ENCODE data around the gene UGDH.
"Not testable (repeated sequence)": the region's sequence is repeated elsewhere in the genome, so short reads cannot be mapped to it uniquely, and the experiment has no call there.

UGDH gene

DNA sequence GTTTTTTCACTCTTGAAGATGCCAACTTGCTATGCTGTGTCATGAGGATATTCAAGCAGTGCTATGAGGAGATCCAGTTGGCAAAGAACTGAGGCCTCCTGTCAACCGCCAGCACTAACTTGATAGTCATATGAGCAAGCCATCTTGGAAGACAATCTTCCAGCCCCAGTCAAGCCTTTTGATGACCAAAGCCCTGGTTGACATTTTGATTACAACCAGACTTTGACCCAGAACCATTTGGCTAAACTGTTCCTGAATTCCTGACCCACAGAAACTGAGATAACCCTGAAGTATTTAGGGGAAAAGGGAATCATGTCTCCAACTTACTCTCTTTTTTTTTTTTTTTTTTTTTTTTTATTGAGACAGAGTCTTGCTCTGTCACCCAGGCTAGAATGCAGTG, 32.9 kb downstream of the UGDH start:
- DNase-seq (ENCODE audit: low spot score): no peak

DNA sequence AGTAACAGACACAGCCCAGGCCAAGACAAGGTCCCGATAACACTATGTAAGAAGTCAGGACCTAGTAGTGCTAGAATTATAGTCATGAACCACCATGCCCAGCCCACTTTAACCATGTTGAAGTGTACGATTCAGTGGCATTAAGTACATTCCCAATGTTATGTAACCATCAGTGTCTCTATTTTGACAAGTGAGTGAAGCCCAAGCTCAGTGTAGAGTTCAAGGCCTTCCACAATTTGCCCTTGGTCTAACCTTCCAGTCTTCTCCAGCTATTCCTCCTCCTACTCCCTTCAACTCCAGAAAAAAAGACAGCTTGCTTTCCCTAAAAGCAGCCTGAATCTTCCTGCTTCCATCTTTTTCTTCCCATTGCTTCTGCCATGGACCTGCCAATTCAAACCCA, 36.9 kb downstream of the UGDH start:
- DNase-seq (ENCODE audit: low spot score): no peak

DNA sequence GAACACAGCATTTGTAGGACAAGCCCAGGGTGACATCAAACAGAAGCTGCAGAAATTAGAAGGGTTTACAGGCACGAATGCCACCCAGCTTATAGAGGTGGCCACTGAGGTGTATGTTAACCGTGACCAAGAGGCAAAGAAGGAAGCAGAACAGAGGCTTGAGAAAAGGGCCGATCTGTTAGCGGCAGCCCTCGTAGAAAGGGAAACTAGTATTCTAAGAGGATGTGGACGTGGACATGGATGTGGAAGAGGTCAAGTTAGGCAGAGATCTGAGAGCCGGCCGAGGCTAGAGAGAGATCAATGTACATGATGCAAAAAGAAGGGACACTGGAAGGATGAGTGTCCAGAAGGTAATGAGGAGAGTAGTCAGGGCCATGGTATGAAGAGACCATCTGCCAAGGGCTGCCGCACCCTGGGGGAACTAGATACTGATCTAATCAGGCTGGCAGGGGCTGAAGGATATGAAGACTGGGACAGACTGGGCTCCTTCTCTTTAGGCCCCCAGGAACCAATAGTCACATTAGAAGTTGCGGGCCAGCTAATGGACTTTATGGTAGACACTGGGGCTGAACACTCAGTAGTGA, 40.9 kb downstream of the UGDH start:
- no peak for DNase-seq (ENCODE audit: low spot score)

DNA sequence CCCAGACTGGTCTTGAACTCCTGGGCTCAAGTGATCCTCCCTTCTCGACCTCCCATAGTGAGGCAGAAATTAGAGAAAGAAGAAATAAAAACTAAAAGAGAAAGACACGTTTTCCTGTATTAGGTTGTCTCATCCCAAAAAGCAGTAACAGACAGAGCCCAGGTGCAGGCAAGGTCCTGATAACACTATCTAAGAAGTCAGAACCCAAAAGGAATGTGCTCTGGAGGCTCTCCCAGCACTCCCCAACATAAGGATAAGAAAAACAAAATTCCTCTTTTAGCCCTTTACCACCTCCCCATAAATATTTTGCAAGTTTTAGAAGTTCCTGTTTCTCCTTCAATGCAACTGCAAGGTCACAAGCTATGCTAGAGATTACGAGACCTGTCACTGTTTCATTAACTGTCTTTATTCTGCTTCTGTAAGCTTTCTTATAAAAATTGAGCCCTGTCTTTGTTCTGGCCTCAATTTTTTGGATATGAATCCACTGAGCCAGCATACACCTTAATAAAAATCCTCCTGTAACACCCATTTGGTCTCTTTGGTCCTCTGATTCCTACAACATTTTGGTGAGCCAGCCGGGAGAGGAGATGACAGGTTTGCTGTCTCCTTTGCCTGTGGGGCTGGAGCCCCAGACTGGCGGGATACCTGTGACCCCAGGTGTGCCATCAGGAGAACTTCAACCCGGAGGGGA, 42.5 kb downstream of the UGDH start:
- no peak for DNase-seq (ENCODE audit: low spot score)

DNA sequence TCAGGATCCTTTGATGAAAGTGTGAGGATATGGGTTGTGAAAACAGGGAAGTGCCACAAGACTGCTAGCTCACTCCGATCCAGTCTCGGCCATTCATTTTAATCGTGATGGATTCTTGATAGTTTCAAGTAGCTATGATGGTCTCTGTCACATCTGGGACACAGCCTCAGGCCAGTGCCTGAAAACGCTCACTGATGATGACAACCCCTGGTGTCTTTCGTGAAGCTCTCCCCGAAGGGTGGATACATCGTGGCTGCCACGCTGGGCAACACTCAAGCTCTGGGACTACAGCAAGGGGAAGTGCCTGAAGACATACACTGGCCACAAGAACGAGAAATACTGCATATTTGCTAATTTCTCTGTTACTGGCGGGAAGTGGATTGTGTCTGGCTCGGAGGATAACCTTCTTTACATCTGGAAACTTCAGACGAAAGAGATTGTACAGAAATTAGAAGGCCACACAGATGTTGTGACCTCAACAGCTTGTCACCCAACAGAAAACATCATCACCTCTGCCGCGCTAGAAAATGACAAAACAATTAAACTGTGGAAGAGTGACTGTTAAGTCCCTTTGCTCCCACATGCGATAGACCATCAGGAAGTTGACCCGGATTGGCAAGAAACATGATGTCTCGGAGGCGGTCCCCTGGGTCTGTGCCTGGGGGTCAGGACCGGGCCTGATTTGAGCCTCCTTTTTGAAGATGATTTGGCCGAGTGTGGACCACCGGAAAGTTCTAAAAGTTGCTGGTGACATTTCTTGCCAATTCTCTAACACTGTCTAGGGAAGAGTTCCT, 46.1 kb downstream of the UGDH start:
- DNase-seq (ENCODE audit: low spot score): no peak

DNA sequence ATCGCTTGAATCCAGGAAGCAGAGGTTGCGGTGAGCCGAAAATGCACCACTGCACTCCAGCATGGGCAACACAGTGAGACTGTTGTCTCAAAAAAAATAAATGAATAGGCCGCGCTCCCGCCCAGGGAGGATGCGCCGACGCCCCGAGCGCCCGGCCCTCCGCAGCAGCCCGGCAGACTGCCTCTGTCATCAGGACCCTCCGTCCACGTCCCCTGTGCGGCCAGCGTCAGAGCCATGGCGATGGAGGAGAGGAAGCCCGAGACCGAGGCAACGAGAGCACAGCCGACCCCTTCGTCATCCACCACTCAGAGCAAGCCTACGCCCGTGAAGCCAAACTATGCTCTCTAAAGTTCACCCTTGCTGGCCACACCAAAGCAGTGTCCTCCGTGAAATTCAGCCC, 47.0 kb downstream of the UGDH start:
- no peak for DNase-seq (ENCODE audit: low spot score)

DNA sequence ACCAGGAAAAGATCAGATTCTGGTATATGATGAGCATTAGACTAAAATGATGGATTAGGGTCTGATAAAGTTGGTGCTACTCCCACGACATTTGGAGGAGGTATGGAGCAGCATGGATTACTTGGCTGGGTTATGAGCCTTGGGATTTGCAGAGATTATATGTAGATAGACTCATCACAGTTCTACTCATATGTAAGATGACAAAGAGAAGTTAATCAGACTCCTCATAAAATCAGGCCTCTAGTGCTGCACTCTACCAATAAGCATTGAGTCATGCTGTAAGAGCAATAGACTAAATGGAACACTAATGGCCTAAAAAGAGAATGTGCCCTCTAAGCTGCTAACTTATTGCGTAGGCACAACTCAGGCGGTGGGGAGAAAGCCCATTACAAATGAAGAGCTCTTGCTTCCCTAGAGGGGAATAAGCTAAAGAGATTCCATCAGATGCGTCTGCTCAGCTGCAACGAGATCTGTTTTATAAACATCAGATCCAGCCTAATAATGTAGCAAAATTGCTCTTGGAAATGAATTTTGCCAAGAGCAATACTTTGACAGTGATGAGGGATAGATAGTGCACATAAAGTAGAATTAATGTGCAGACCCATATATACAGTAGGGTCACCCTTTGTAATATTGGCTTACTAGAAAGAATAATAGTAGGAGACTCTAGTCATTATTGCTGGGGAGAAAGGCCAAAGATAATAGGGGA, 50.9 kb downstream of the UGDH start:
- no peak for DNase-seq (ENCODE audit: low spot score)

DNA sequence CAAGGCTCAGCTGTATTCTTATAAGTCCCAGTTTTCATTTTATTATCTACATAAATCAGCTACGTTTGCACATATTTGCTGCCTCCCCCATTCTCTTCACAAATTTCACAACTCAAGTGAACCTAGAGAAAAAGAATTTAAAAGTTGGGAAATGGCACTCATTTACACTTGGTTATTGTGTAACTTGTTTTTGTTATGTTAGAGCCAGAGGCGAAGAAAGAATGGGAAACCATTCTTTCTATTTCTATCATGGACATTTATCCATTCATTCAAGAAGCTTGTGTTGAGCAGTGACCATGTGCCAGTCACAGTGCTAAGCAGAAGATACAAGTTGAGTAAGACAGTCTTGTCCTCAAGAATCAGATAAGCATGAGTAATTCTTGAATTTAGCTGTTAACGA, 54.8 kb downstream of the UGDH start:
- DNase-seq (ENCODE audit: low spot score): no peak

DNA sequence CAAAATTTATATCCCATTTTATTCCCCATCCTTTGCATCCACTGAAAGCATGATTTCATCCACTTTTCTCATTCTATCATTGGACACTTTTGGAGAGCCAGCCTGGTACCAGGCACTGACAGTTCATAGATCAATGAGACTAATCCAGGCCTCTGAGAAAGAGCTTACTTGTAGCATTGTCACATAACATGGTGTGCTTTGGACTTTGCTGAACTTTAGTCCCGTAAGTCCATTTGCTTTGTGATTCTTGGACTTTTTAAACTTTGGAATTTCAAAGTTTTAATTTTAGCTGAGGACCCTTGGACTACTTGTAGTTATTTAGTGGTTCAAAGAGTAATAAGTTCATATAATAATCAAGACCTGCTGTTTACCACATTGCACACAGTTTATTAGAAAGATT, 56.8 kb downstream of the UGDH start:
- no peak for DNase-seq (ENCODE audit: low spot score)

DNA sequence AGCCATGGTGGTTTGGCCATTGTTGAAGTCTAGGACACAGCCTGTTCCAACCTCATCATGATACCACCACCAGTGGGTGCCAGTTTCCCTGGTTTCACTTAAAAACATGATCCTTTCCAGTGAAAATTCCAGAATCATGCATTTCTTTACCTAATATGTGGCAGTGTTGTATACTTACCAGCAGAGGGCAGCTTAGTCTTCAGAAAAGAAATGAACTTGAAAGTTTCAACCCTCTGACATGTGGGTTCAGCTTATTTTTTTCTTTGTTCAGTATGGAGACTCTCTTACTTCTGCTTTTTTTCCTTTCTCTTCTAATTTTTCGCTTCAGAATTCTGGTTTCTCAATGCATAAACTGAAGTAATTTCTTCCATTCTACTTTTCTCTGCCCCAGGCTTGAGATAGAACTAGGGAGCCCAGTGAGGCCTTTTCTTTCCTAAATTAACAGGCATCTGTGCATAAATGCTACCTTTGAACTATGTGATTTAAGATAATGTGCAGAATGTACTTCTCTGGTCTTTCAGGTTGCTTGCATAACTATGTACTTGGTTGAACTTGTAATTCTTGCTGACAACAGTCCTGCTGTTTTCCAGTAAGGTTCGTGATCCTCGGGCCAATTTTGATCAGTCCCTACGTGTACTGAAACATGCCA, 57.7 kb downstream of the UGDH start:
- DNase-seq (ENCODE audit: low spot score): peak; percentile 51

DNA sequence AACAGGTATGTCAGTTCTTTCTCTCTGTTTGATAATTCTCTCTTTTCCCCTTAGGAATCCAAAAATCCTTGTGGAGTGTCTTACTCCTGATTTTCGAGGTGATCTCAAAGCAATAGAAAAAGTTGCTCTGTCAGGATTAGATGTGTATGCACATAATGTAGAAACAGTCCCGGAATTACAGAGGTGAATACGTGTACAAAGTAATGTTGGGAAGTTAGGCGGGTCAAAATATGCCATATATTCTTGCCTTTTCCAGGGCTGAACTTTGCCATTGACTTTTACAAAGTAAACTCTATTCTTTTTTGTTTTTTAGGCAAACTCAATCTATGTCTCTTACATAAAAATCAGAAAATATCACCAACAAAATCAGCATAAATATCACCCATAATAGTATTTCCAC, 59.8 kb downstream of the UGDH start:
- DNase-seq (ENCODE audit: low spot score): no peak

DNA sequence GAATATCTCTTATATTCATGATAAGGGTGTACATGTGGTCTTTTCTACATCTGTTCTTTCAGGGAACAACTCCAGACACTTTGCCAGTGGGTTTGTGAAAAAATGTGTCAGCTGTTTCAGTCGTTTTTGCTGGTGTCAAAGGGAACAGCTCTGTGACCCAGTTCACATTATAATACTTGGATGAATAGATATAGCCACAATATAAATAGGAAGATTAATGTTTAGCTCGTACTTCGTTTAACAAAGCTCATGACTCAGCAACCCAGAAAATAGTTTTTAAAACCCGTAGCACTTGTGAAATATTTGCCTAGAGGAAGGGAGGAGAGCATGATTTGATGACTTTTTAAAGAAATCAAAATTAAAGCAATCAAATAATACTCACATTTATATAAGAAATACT, 60.5 kb downstream of the UGDH start:
- no peak for DNase-seq (ENCODE audit: low spot score)

DNA sequence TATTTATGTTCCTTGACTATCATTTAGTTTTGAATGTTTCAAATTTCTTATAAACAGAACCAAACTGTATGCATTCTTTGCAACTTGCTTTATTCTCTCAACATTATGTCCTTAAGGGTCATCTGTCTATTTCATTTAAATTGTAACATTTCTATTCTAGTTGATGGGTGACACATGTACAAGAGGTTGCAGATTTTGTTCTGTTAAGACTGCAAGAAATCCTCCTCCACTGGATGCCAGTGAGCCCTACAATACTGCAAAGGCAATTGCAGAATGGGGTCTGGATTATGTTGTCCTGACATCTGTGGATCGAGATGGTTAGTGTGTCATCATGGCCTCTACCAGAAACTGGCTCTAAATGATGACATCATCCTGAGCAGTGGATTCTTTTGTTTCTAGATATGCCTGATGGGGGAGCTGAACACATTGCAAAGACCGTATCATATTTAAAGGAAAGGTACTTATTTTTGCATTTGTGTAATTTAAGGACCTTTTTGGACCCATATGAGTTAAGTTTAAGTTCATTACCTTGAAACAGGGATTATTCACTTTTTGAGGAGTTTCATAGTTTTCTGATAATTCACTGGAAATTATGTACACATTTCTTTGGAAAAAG, 62.2 kb downstream of the UGDH start:
- DNase-seq (ENCODE audit: low spot score): no peak

DNA sequence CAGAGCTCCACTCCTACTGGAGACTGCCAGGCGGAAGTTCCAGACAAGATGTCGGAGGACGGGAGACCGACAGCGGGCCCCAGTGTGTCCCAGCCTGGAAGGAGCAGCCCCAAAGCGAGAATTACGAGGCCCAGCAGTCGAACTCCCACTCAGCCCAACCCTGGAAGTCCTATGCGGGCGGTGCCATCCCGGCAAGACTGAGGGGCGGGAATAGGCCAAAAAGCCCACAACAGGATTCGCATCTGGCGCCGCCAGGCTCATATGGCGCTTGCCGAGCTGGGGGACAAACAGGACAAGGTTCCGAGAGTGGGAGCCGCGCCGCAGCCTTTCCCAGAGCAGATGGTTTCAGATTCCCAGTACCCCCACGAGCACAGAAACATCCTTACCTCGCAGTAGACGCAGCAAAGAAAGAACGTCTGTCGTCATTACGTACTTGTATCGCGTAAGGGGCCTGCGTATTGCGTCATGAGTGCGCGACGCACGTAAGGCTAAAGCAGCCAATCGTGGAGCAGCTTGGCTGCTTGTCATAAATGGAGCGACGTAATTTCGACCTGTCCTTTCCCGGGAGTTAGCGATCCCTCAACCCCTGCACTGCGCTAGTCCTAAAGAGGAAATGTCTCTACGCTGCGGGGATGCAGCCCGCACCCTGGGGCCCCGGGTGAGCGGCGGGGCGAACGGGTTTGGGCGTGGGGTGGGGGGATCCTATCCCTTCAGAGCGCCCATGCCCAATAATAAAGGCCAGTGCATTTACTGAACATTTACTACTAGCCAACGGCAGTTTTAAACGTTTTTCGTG, 68.5 kb downstream of the UGDH start, which contains the start of the genes LIAS and RPL9:
Gene LIAS, plus strand, starts transcription at position 552 of the 796 bp plus-strand sequence. Its CDS starts 62 bp downstream, at position 614.
Gene RPL9, minus strand, starts transcription at position 418 of the 796 bp plus-strand sequence. CDS start 483 bp downstream, outside the sequence.
- DNase-seq (ENCODE audit: low spot score): peak; percentile 96

DNA sequence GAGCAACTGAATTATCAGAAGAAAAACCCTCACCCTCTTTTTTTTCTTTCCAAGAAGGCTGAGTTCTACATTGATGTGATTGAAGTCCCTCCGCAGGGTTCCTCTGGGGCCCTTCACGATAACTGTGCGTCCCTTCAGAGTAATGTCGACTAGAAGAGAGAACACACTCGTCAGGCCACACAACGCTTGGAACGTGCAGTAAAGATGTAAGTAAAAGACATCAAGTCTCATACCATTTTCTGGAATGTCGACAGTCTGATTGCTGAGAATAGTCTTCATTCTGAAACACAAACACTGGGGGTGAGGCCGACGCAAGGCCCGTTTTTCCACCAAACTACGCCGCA, 69.1 kb downstream of the UGDH start:
- DNase-seq (ENCODE audit: low spot score): not testable (repeated sequence)

DNA sequence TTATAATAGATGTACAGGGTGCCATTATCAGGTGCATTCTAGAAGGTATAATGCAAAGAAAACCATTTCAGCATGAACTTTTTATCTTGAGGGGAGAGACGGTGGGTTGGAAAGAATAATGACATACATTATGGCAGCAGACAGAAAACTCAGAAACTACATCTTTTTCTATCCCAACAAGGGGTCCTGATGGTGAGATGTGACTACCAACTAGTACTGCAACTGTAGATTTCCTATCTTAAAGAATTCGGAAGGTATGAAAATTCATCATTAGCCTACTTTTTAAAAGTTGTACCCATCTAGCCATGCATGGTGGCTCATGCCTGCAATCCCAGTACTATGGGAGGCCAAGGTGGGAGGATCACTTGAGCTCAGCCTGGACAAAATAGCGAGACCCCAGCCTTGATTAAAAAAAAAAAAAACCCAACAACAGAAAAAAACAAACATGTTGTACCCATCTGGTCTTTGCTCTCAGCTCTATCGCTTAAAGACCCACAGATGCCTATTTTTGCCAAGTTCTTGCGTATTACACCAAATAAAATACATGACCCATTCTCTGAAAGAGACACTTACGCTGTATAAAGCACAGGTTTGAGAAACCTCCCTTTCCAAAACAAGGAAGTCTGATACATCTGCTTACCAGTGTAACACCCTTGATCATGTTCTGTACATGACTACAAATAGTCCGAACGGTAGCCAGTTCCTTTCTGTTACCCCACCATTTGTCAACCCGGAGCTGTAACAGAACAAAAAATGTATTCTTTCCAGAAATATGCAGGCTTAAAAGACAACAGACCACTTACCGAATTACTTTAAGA, 70.1 kb downstream of the UGDH start:
- DNase-seq (ENCODE audit: low spot score): no peak

DNA sequence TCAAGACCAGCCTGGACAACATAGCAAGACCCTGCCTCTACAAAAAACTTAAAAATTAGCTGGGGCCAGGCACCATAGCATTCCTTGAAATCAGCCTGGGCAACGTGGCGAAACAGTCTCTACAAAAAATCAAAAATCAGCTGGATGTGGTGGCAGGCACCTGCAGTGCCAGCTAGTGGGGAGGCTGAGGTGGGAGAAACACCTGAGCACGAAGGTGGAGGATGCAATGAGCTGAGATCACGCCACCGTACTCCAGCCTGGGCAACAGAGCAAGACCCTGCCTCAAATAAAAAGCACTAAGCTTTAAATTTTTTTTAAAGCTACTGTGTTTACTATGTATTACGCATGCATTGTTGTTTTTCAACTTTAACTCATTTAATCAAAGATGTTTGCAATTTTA, 71.8 kb downstream of the UGDH start:
- no peak for DNase-seq (ENCODE audit: low spot score)

DNA sequence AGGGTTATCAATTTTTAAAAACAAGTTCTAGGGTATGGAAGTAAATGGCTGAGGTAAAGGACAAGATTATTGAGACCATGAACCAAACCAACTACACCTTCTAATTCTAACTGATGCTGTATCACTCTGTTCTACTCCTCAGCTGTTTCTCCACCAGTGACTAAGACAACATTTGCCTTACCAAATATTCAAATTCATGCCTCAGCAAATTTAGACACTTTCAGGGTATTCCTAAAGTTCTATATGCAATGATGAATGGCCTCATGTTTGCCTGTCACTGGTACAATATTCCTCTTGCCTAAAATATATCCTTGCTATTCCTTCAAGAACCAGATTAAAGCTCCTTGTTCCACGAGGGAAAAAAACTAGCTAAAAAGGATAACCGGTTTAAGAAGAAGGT, 73.5 kb downstream of the UGDH start:
- no peak for DNase-seq (ENCODE audit: low spot score)

DNA sequence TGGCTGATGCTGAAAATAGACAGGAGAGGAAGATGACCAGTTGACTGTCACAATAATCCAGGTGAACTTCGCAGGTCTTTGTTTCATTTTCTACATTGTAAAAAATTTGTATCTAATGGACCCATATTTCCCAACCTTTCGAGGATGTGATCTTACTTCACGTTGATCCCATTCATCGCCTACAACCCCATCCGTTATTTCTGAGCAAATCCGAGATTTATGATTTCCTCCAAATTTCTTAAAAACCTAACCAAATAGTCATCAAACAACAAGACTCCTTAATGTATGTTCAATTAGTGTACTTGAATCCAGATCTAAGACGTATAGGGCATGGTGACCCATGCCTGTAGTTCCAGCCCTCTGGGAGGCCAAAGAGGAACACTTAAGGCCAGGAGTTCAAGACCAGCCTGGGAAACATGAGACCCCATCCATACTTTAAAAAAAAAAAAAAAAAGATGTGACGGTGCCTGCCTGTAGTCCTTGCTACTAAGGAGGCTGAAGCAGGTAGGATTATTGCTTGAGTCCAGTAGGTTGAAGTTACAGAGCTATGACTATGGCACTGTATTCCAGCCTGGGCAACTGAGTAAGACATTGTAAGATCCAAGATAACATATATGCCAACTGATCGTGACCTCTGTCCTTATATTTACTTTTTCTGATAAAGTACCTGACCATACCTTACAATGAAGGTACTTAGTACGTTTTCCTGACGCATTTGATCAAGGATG, 74.2 kb downstream of the UGDH start:
- no peak for DNase-seq (ENCODE audit: low spot score)

Data from CD4-positive, alpha-beta T cell treated with Interleukin-2 at 100 ng/mL for 4 hours (primary cell).